ENCODE measurements around the gene ECM1. TPM values are rescaled to one million over a fixed set of nuclear protein-coding genes. Genes with fewer than 3 reads are reported as not detected.

ECM1 gene
- total and polyA plus RNA-seq, 2 experiments from 2014 or later: 160 to 282 TPM

- Histone ChIP-seq H3K27me3 (replicated peaks; ENCODE audit: insufficient read depth) (no peaks in the 10 kb centered on the region), H2AFZ (0 out of 2 replicates have a peak overlapping the region, but pooled peaks have one; percentile 50), H3K4me3 (no peak overlapping the region), H3K79me2 (ENCODE audit: insufficient read depth) (no peaks in the 10 kb centered on the region), H3K9me3 (ENCODE audit: low read depth) (no peaks in the 10 kb centered on the region), H3F3A (ENCODE audit: insufficient read depth) (peaks cover 41% of the 10 kb centered on the region), H3K36me3 (ENCODE audit: low read depth) (no peaks in the 10 kb centered on the region), H4K20me1 (ENCODE audit: insufficient read depth) (no peaks in the 10 kb centered on the region), H3K9ac (peak overlapping the region; percentile 49), H3K4me2 (ENCODE audit: unreplicated experiment) (no peak overlapping the region), H3K4me1 (ENCODE audit: insufficient read depth) (peaks cover 62% of the 10 kb centered on the region), H3K9me2 (ENCODE audit: insufficient read depth) (no peaks in the 10 kb centered on the region), H3K27ac (peak overlapping the region; percentile 74)
- WGBS, 2 experiments (ENCODE audit: low coverage in 1 of 2, low lambda C conversion rate in 2 of 2, missing lambda C conversion rate in 2 of 2): 88 to 89% methylated on average over 12 of the region's 12 CpGs
- TF ChIP-seq EZH2phosphoT487 (IDR thresholded peaks at IDR 0.05; ENCODE audit: insufficient read depth, low read depth) (no peak), EZH2 (IDR thresholded peaks at IDR 0.05; ENCODE audit: insufficient read depth, poor library complexity, severe bottlenecking) (no peak)
- peak; percentile 40 for DNase-seq
- in situ Hi-C loops (cut with MboI): no loop called here
Observed at GRCh38 chr1:150536836-150537731, 29.2 kb downstream of the ECM1 start.

- no peaks in the 10 kb centered on the region for H3K36me3 ChIP-seq (ENCODE audit: low read depth)
- H3F3A ChIP-seq (ENCODE audit: insufficient read depth): peaks cover 32% of the 10 kb centered on the region
- 51 to 53% methylated on average over 15 to 17 of the region's 17 CpGs for WGBS, 2 experiments (ENCODE audit: low coverage in 1 of 2, low lambda C conversion rate in 2 of 2, missing lambda C conversion rate in 2 of 2)
- no peaks in the 10 kb centered on the region for H3K9me2 ChIP-seq (ENCODE audit: insufficient read depth)
- H3K4me3 ChIP-seq: no peak overlapping the region
- DNase-seq: peak; percentile 87
- H3K79me2 ChIP-seq (ENCODE audit: insufficient read depth): no peaks in the 10 kb centered on the region
- in situ Hi-C loops (cut with MboI): no loop called here
- H4K20me1 ChIP-seq (ENCODE audit: insufficient read depth): no peaks in the 10 kb centered on the region
- H3K27ac ChIP-seq: peak overlapping the region; percentile 74
- H3K4me2 ChIP-seq (ENCODE audit: unreplicated experiment): peak overlapping the region; percentile 18
- H3K4me1 ChIP-seq (ENCODE audit: insufficient read depth): peaks cover 53% of the 10 kb centered on the region
- H2AFZ ChIP-seq: peak overlapping the region; percentile 50
- H3K27me3 ChIP-seq (replicated peaks; ENCODE audit: insufficient read depth): no peaks in the 10 kb centered on the region
- peak overlapping the region; percentile 49 for H3K9ac ChIP-seq
- no peaks in the 10 kb centered on the region for H3K9me3 ChIP-seq (ENCODE audit: low read depth)
- TF ChIP-seq EZH2phosphoT487 (IDR thresholded peaks at IDR 0.05; ENCODE audit: insufficient read depth, low read depth) (no peak), EZH2 (IDR thresholded peaks at IDR 0.05; ENCODE audit: insufficient read depth, poor library complexity, severe bottlenecking) (no peak)
Observed at GRCh38 chr1:150537732-150538684, 30.1 kb downstream of the ECM1 start.

GRCh38 chr1:150543500-150544143 is 35.7 kb downstream of the ECM1 start:
- H3K9me3 ChIP-seq (ENCODE audit: low read depth): no peaks in the 10 kb centered on the region
- H3K4me3 ChIP-seq: peak overlapping the region; percentile 35
- H2AFZ ChIP-seq: peak overlapping the region; percentile 69
- peak overlapping the region; percentile 89 for H3K27ac ChIP-seq
- H3K79me2 ChIP-seq (ENCODE audit: insufficient read depth): no peaks in the 10 kb centered on the region
- no peaks in the 10 kb centered on the region for H3K27me3 ChIP-seq (replicated peaks; ENCODE audit: insufficient read depth)
- H3K4me2 ChIP-seq (ENCODE audit: unreplicated experiment): peak overlapping the region; percentile 55
- in situ Hi-C loops (cut with MboI): no loop called here
- H3K4me1 ChIP-seq (ENCODE audit: insufficient read depth): peaks cover 25% of the 10 kb centered on the region
- no peaks in the 10 kb centered on the region for H3K9me2 ChIP-seq (ENCODE audit: insufficient read depth)
- 24 to 32% methylated on average over 13 of the region's 13 CpGs for WGBS, 2 experiments (ENCODE audit: low coverage in 1 of 2, low lambda C conversion rate in 2 of 2, missing lambda C conversion rate in 2 of 2)
- no peaks in the 10 kb centered on the region for H4K20me1 ChIP-seq (ENCODE audit: insufficient read depth)
- H3K36me3 ChIP-seq (ENCODE audit: low read depth): no peaks in the 10 kb centered on the region
- no peak for TF ChIP-seq EZH2 (IDR thresholded peaks at IDR 0.05; ENCODE audit: insufficient read depth, poor library complexity, severe bottlenecking)
- TF ChIP-seq EZH2phosphoT487 (IDR thresholded peaks at IDR 0.05; ENCODE audit: insufficient read depth, low read depth): no peak
- DNase-seq: peak; percentile 86
- H3F3A ChIP-seq (ENCODE audit: insufficient read depth): peaks cover 14% of the 10 kb centered on the region
- peak overlapping the region; percentile 71 for H3K9ac ChIP-seq

- H3K79me2 ChIP-seq (ENCODE audit: insufficient read depth): no peaks in the 10 kb centered on the region
- peak overlapping the region; percentile 69 for H2AFZ ChIP-seq
- H3K9me3 ChIP-seq (ENCODE audit: low read depth): no peaks in the 10 kb centered on the region
- H3K4me3 ChIP-seq: peak overlapping the region; percentile 35
- no peaks in the 10 kb centered on the region for H3K36me3 ChIP-seq (ENCODE audit: low read depth)
- no peaks in the 10 kb centered on the region for H3K27me3 ChIP-seq (replicated peaks; ENCODE audit: insufficient read depth)
- in situ Hi-C loops (cut with MboI): no loop called here
- peak overlapping the region; percentile 89 for H3K27ac ChIP-seq
- H3K9ac ChIP-seq: peak overlapping the region; percentile 71
- peaks cover 14% of the 10 kb centered on the region for H3F3A ChIP-seq (ENCODE audit: insufficient read depth)
- H4K20me1 ChIP-seq (ENCODE audit: insufficient read depth): no peaks in the 10 kb centered on the region
- H3K9me2 ChIP-seq (ENCODE audit: insufficient read depth): no peaks in the 10 kb centered on the region
- peak overlapping the region; percentile 55 for H3K4me2 ChIP-seq (ENCODE audit: unreplicated experiment)
- TF ChIP-seq EZH2phosphoT487 (IDR thresholded peaks at IDR 0.05; ENCODE audit: insufficient read depth, low read depth) (no peak), EZH2 (IDR thresholded peaks at IDR 0.05; ENCODE audit: insufficient read depth, poor library complexity, severe bottlenecking) (no peak)
- WGBS, 2 experiments (ENCODE audit: low coverage in 1 of 2, low lambda C conversion rate in 2 of 2, missing lambda C conversion rate in 2 of 2): 18 to 19% methylated on average over 3 of the region's 3 CpGs
- peaks cover 19% of the 10 kb centered on the region for H3K4me1 ChIP-seq (ENCODE audit: insufficient read depth)
- DNase-seq: peak; percentile 73
Observed at GRCh38 chr1:150544204-150544603, 36.3 kb downstream of the ECM1 start.

All from GM23248 (cell line).